ENCODE results near the gene MGAM2.

- TF ChIP-seq CTCF (conservative IDR thresholded peaks at IDR 0.05) (no peak), ZFX (IDR thresholded peaks at IDR 0.05) (no peak)
Observed at GRCh38 chr7:142133731-142134148, 22.2 kb downstream of the MGAM2 start.
